ENCODE data around the gene UBE2Q1.

DNA sequence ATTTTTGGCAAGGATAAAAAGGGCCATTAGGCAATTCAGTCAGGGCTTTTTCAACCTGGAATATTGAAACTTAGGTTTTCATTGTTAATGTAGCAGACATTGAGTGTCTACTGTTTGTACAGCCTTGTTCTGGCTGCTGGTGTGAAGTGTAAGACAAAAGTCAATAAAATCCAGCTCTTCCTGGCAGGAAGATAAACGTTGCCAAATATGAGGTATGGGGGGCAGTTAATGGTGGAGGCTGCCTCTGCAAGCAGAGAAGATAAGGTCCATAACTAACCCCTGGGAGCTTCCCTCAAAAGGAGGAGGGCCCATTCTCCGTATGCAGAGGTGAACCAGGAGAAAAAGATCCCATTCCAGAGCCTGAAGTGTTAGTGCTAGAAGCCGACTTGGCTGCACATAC, 36.8 kb downstream of the UBE2Q1 start:
- TF ChIP-seq SP1 (IDR thresholded peaks at IDR 0.05) = no peak
- TF ChIP-seq NFRKB (IDR thresholded peaks at IDR 0.05) = no peak
- TF ChIP-seq, protein P1, sequence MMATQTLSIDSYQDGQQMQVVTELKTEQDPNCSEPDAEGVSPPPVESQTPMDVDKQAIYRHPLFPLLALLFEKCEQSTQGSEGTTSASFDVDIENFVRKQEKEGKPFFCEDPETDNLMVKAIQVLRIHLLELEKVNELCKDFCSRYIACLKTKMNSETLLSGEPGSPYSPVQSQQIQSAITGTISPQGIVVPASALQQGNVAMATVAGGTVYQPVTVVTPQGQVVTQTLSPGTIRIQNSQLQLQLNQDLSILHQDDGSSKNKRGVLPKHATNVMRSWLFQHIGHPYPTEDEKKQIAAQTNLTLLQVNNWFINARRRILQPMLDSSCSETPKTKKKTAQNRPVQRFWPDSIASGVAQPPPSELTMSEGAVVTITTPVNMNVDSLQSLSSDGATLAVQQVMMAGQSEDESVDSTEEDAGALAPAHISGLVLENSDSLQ (IDR thresholded peaks at IDR 0.05) = no peak
- no peak for TF ChIP-seq SUZ12 (IDR thresholded peaks at IDR 0.05)
- TF ChIP-seq ZNF384 (IDR thresholded peaks at IDR 0.05) = no peak
- TF ChIP-seq ARNT (IDR thresholded peaks at IDR 0.05) = no peak
- TF ChIP-seq TARDBP (IDR thresholded peaks at IDR 0.05) = no peak
- TF ChIP-seq FOXM1 (IDR thresholded peaks at IDR 0.05; ENCODE audit: borderline replicate concordance) = no peak
- TF ChIP-seq FOXK2 (IDR thresholded peaks at IDR 0.05) = no peak
- no peak for TF ChIP-seq HDGF (IDR thresholded peaks at IDR 0.05; ENCODE audit: borderline replicate concordance)
- TF ChIP-seq FOXA1 (IDR thresholded peaks at IDR 0.05) = no peak

All from HEK293T (cell line).